NCI-H1092 (cell line): ENCODE data around the gene ABCA1.
"Not testable (repeated sequence)": the region's sequence is repeated elsewhere in the genome, so short reads cannot be mapped to it uniquely, and the experiment has no call there.

ENCODE experiments used
- DNase-seq: peaks from one replicate; lab custom pipeline; 2025; lab: John Stamatoyannopoulos, UW

ABCA1 gene

GRCh38 chr9:104795082-104795481 lies 132.9 kb downstream of the ABCA1 start:
- DNase-seq = no peak

- no peak for DNase-seq
Observed at GRCh38 chr9:104794070-104794469, 133.9 kb downstream of the ABCA1 start.

GRCh38 chr9:104788251-104788650 lies 139.7 kb downstream of the ABCA1 start:
- DNase-seq = no peak

- DNase-seq = no peak
Observed at GRCh38 chr9:104787306-104788015, 140.5 kb downstream of the ABCA1 start.

- no peak for DNase-seq
Observed at GRCh38 chr9:104786293-104786692, 141.7 kb downstream of the ABCA1 start.

GRCh38 chr9:104784098-104784497 lies 143.9 kb downstream of the ABCA1 start:
- DNase-seq = no peak

- no peak for DNase-seq
Observed at GRCh38 chr9:104783588-104783987, 144.4 kb downstream of the ABCA1 start.

GRCh38 chr9:104780796-104781395 lies 147.1 kb downstream of the ABCA1 start:
- no peak for DNase-seq

GRCh38 chr9:104779946-104780535 lies 147.9 kb downstream of the ABCA1 start:
- no peak for DNase-seq

- DNase-seq = no peak
Observed at GRCh38 chr9:104779334-104779733, 148.6 kb downstream of the ABCA1 start.

GRCh38 chr9:104778802-104779201 lies 149.2 kb downstream of the ABCA1 start:
- DNase-seq = no peak

- no peak for DNase-seq
Observed at GRCh38 chr9:104776797-104777196, 151.2 kb downstream of the ABCA1 start.

GRCh38 chr9:104775976-104776375 lies 152.0 kb downstream of the ABCA1 start:
- no peak for DNase-seq

- no peak for DNase-seq
Observed at GRCh38 chr9:104775574-104775936, 152.4 kb downstream of the ABCA1 start.

GRCh38 chr9:104774831-104775573 lies 153.0 kb downstream of the ABCA1 start:
- no peak for DNase-seq

- DNase-seq = no peak
Observed at GRCh38 chr9:104774132-104774531, 153.8 kb downstream of the ABCA1 start.

- no peak for DNase-seq
Observed at GRCh38 chr9:104772714-104773510, 155.0 kb downstream of the ABCA1 start.

- DNase-seq = no peak
Observed at GRCh38 chr9:104769655-104770054, 158.3 kb downstream of the ABCA1 start.

GRCh38 chr9:104769029-104769428 lies 158.9 kb downstream of the ABCA1 start:
- not testable (repeated sequence) for DNase-seq

- DNase-seq = no peak
Observed at GRCh38 chr9:104767507-104767906, 160.4 kb downstream of the ABCA1 start.

GRCh38 chr9:104766025-104766424 lies 161.9 kb downstream of the ABCA1 start:
- DNase-seq = no peak

- DNase-seq = no peak
Observed at GRCh38 chr9:104765138-104765537, 162.8 kb downstream of the ABCA1 start.
